GM12878 (cell line): ENCODE data around the gene TEX51.

Experiments used
- BRCA1 ChIP-seq: IDR thresholded peaks from 2 replicates; pipeline ENCODE4 v1.6.1; 2011; ENCODE audit warnings: low read depth, low read length, improper control_type of control experiment
- HCFC1 ChIP-seq: fragments of 150-350 bp; IDR thresholded peaks from 2 replicates; pipeline ENCODE4 v1.6.1; 2014; ENCODE audit warnings: low read length
- JUNB ChIP-seq: IDR thresholded peaks from 2 replicates; pipeline ENCODE4 v1.6.1; 2016; ENCODE audit warnings: antibody characterized with exemption, mild to moderate bottlenecking
- KAT2A ChIP-seq: conservative IDR thresholded peaks from 2 replicates; pipeline ENCODE4 v1.6.1; 2011; ENCODE audit warnings: low read depth, low read length; ENCODE audit not compliant: control insufficient read depth
- POLR2A ChIP-seq: IDR thresholded peaks from 2 replicates; pipeline ENCODE4 v1.6.1; 2011; ENCODE audit warnings: low read depth, mild to moderate bottlenecking, low read length
- POLR2AphosphoS5 ChIP-seq: IDR thresholded peaks from 2 replicates; pipeline ENCODE4 v1.6.1; 2011; ENCODE audit warnings: mild to moderate bottlenecking, low read length, inconsistent platforms
- STAT1 ChIP-seq: fragments of 450-650 bp; conservative IDR thresholded peaks from 2 replicates; pipeline ENCODE4 v1.6.1; 2014; ENCODE audit warnings: antibody characterized with exemption, mild to moderate bottlenecking
- TCF12 ChIP-seq: IDR thresholded peaks from 2 replicates; pipeline ENCODE4 v1.6.1; 2011; ENCODE audit warnings: low read depth, mild to moderate bottlenecking, low read length
- ZZZ3 ChIP-seq: IDR thresholded peaks from 2 replicates; pipeline ENCODE4 v1.6.1; 2011; ENCODE audit warnings: low read depth; ENCODE audit not compliant: control insufficient read depth, insufficient read length
- TF ChIP-seq, protein P1 (sequence below): IDR thresholded peaks from 2 replicates; pipeline ENCODE4 v1.6.1; 2011; ENCODE audit warnings: borderline replicate concordance, low read depth, mild to moderate bottlenecking, moderate library complexity, low read length; ENCODE audit not compliant: insufficient read depth, poor library complexity, severe bottlenecking
- TF ChIP-seq, protein P2 (sequence below): fragments of 450-650 bp; IDR thresholded peaks from 2 replicates; pipeline ENCODE4 v1.6.1; 2014; ENCODE audit warnings: mild to moderate bottlenecking
- TF ChIP-seq, protein P3 (sequence below), 3 experiments: IDR thresholded peaks in 2 of 3; conservative IDR thresholded peaks in 1 of 3; 2 replicates each; pipeline ENCODE4 v1.5.1; 2011; ENCODE audit warnings: low read depth in 3 of 3, low read length in 3 of 3, mild to moderate bottlenecking in 3 of 3, control low read depth in 2 of 3, moderate library complexity in 2 of 3, inconsistent platforms in 1 of 3, mixed read lengths in 1 of 3; ENCODE audit not compliant: control insufficient read depth in 2 of 3, insufficient read depth in 1 of 3; ENCODE audit errors: extremely low read depth in 1 of 3

DNA sequence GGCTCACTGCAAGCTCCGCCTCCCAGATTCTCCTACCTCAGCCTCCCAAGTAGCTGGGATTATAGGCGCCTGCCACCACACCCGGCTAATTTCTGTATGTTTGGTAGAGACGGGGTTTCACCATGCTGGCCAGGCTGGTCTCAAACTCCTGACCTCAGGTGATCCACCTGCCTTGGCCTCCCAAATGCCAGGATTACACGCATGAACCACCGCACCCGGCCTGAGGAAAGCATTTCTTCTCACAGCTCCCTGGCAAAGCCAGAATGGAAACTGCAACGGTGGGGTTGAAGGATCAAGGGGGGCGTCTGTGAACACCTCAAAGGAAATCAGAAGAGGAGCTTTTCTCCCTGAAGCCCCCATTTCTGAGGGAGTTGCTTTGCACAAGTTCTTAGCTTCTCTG, 11.2 kb upstream of the TEX51 start:
- TF ChIP-seq, protein P1, sequence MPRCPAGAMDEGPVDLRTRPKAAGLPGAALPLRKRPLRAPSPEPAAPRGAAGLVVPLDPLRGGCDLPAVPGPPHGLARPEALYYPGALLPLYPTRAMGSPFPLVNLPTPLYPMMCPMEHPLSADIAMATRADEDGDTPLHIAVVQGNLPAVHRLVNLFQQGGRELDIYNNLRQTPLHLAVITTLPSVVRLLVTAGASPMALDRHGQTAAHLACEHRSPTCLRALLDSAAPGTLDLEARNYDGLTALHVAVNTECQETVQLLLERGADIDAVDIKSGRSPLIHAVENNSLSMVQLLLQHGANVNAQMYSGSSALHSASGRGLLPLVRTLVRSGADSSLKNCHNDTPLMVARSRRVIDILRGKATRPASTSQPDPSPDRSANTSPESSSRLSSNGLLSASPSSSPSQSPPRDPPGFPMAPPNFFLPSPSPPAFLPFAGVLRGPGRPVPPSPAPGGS = no peak
- no peak for TF ChIP-seq TCF12
- TF ChIP-seq, protein P2, sequence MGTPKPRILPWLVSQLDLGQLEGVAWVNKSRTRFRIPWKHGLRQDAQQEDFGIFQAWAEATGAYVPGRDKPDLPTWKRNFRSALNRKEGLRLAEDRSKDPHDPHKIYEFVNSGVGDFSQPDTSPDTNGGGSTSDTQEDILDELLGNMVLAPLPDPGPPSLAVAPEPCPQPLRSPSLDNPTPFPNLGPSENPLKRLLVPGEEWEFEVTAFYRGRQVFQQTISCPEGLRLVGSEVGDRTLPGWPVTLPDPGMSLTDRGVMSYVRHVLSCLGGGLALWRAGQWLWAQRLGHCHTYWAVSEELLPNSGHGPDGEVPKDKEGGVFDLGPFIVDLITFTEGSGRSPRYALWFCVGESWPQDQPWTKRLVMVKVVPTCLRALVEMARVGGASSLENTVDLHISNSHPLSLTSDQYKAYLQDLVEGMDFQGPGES = no peak
- no peak for TF ChIP-seq JUNB
- TF ChIP-seq KAT2A = no peak
- no peak for TF ChIP-seq HCFC1
- no peak for TF ChIP-seq POLR2AphosphoS5
- TF ChIP-seq, protein P3, sequence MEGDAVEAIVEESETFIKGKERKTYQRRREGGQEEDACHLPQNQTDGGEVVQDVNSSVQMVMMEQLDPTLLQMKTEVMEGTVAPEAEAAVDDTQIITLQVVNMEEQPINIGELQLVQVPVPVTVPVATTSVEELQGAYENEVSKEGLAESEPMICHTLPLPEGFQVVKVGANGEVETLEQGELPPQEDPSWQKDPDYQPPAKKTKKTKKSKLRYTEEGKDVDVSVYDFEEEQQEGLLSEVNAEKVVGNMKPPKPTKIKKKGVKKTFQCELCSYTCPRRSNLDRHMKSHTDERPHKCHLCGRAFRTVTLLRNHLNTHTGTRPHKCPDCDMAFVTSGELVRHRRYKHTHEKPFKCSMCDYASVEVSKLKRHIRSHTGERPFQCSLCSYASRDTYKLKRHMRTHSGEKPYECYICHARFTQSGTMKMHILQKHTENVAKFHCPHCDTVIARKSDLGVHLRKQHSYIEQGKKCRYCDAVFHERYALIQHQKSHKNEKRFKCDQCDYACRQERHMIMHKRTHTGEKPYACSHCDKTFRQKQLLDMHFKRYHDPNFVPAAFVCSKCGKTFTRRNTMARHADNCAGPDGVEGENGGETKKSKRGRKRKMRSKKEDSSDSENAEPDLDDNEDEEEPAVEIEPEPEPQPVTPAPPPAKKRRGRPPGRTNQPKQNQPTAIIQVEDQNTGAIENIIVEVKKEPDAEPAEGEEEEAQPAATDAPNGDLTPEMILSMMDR (IDR thresholded peaks at IDR 0.05 in 2 of 3, conservative IDR thresholded peaks at IDR 0.05 in 1 of 3; ENCODE audit: control insufficient read depth in 2 of 3, extremely low read depth in 1 of 3, insufficient read depth in 1 of 3, low read depth in 3 of 3, low read length in 3 of 3) = no peak
- no peak for TF ChIP-seq POLR2A
- TF ChIP-seq STAT1 = no peak
- TF ChIP-seq BRCA1 = no peak
- TF ChIP-seq ZZZ3 = no peak
